ENCODE results near the gene ACAD10.

GRCh38 chr12:111705672-111706071 lies 19.8 kb downstream of the ACAD10 start:
- TF ChIP-seq CTCF (IDR thresholded peaks at IDR 0.05; ENCODE audit: low read depth, low read length, poor library complexity, severe bottlenecking) (no peak), EZH2phosphoT487 (IDR thresholded peaks at IDR 0.05; ENCODE audit: borderline replicate concordance, low read length) (no peak)

Measured in DOHH2 (cell line).